Prostate gland (tissue), 2 donors: Measurements from ENCODE around the gene USP19.

Experiments
- CTCF ChIP-seq, 4 experiments: fragments of 200-600 bp in 2 of 4; fragments of 450-650 bp in 2 of 4; sonication (generic) in 2 of 4; IDR thresholded peaks; 1 replicate in 3 of 4; 2 replicates in 1 of 4; pipeline ENCODE4 v1.5.1; 2016 to 2019; ENCODE audit warnings: antibody characterized with exemption in 4 of 4, mild to moderate bottlenecking in 2 of 4, moderate library complexity in 2 of 4
- POLR2A ChIP-seq: fragments of 450-650 bp; IDR thresholded peaks from one replicate; pipeline ENCODE4 v1.6.1; 2016; ENCODE audit warnings: antibody characterized with exemption, mild to moderate bottlenecking

GRCh38 chr3:49076116-49076515, 44.5 kb downstream of the USP19 start:
- TF ChIP-seq POLR2A (no peak), CTCF (IDR thresholded peaks at IDR 0.05) (no peak)
